GM12801 (cell line): ENCODE data around the gene SND1.

Experiments
- CTCF ChIP-seq: IDR thresholded peaks from one replicate; pipeline ENCODE4 v1.5.1; 2011; ENCODE audit warnings: control low read depth; ENCODE audit not compliant: insufficient read length; ENCODE audit errors: extremely low read depth

The SND1 gene

GRCh38 chr7:127870231-127870907 lies 218.4 kb downstream of the SND1 start:
- TF ChIP-seq CTCF, result no peak

GRCh38 chr7:127871226-127871625 lies 219.2 kb downstream of the SND1 start:
- no peak for TF ChIP-seq CTCF

DNA sequence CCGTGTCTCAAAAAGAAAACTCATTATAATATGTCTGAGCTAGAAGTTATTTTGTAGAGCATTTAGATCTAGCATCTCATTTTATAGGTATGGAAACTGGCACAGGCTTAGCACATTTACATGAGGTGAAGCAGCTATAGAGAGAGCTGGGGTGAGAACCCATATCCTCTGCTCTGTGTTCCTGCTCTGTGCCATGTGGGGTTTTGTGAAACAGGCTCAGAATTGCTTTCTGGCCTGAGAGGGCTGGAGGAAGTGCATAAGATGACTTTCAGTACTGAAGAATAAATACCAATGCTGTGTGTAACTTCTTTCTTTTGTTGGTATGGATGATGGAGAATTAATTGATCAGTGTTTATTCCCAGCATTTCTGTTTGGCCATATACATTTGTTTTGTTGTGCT lies 220.1 kb downstream of the SND1 start:
- no peak for TF ChIP-seq CTCF

- no peak for TF ChIP-seq CTCF
These were observed 221.2 kb downstream of the SND1 start for GRCh38 chr7:127873151-127873550.

DNA sequence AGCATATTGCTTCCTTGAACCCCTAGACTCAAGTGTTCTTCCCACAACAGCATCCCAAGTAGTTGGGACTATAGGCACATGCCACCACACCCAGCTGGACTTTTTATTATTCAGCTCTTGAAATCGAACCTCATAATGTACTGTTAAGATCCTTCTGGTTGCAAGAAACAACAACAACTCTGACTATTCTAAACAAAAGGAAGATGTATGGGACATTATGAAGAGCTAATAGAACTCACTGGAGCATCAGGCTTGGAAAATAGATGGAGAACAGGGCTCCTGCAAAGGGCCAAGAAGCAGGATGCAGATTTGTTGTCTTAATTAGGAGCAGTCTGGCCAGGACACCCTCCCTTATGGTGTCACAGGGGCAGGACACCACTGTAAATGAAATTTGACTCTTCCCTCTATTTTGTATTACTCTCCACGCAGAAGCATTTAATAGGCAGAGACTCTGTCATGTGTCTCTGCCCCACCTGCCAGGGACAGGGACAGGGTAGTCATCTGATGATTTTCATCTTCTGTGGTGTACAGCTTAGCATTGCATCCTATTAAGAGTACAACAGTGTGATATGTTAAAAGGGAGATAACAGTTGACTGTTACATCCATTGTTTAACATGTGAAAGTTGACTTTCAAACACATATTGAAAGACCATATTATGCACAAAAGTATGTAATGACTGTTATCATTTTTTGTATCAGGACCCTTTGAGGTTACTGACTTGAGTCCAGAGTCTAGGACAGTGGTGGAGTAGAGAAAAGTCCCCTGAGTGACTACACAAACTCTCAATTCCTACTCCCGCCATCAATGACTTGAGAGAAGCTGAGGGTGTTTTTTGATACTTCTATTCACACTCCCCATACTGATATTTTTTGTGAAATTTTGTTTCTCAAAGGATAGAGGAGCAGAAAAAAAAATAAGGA lies 222.0 kb downstream of the SND1 start:
- no peak for TF ChIP-seq CTCF

DNA sequence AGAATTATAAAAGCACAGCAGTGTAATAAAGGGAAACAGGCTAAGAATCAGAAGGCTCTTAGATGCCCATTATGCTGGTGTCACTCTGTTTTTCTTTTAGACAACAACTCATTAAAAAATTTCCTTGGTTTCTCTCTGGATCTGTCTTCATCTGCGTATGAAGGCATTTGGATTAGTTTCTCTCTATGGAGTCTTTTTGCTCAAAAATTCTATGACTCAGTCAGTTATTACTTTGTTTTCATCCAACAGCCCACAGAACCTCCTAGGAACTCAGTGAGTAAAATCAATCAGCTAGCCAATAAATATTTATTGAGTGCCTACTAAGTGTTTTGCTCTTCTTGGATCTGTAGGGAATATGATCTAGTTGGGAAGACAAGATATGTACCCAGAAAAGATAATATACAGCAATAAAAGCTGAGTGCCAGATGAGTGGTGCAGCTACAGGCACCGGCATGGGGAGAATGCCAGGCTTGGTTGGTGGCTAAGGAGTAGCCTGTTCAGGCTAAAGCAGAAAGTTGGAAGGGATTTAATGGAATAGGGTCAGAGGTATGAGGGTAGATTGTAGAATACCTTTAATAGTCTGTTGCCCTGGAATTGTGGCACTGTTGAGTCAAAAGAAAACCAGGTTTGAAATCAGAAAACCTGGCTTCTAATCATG lies 223.1 kb downstream of the SND1 start:
- no peak for TF ChIP-seq CTCF

DNA sequence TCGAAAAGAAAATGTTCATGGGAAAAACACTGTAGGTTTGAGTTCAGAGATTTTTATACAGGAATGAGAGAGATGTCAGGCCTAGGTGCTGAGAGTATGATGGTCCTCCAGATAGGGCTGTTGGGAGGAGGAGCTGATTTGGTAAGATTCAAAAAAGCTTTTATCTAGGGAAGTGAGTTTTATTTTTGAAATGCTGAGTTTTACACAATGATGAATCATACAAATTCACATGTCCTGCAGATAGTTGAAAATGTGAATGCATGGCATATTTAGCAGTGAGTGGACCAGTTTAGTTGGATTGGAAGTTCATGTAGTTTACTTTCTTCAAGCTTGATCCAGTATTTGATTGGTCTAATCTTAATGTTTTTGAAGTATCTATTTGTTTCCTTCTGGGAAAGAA lies 224.4 kb downstream of the SND1 start:
- no peak for TF ChIP-seq CTCF
